ENCODE data around the gene COQ10B.

- no peak for TF ChIP-seq CTCF (IDR thresholded peaks at IDR 0.05)
- TF ChIP-seq POLR2A (IDR thresholded peaks at IDR 0.05): no peak
Measured at GRCh38 chr2:197495433-197496134, 42.2 kb downstream of the COQ10B start.
